Neural cell (in vitro differentiated cells): Measurements from ENCODE around the gene GABRD. TPM values are rescaled to one million over a fixed set of nuclear protein-coding genes. Genes with fewer than 3 reads are reported as not detected.
"Not testable (repeated sequence)": the region's sequence is repeated elsewhere in the genome, so short reads cannot be mapped to it uniquely, and the experiment has no call there.

Experiments used
- H2AFZ ChIP-seq: fragments of 200-600, 300-800 bp; sonication (generic), shearing (Covaris generic); 2 replicates; pipeline ENCODE4 v1.6.0; 2014; ENCODE audit warnings: low read depth, mild to moderate bottlenecking, antibody characterized with exemption, low read length, moderate library complexity
- H3F3A ChIP-seq: fragments of 200-600 bp; shearing (Covaris generic); 2 replicates; pipeline ENCODE4 v1.6.1; 2016; ENCODE audit warnings: mild to moderate bottlenecking, moderate library complexity, mixed read lengths, antibody characterized with exemption, low read length; ENCODE audit not compliant: insufficient read depth, poor library complexity, severe bottlenecking
- H3K27ac ChIP-seq: fragments of 200-600, 300-800 bp; sonication (generic), shearing (Covaris generic); 2 replicates; pipeline ENCODE4 v1.5.1; 2014; ENCODE audit warnings: mild to moderate bottlenecking, low read length, moderate library complexity
- H3K27me3 ChIP-seq: fragments of 300-800, 200-600 bp; sonication (generic), shearing (Covaris generic); 2 replicates; pipeline ENCODE4 v1.6.0; 2014; ENCODE audit warnings: mild to moderate bottlenecking, low read depth, low read length, moderate library complexity; ENCODE audit not compliant: insufficient read depth
- H3K36me3 ChIP-seq: fragments of 300-800, 200-600 bp; sonication (generic), shearing (Covaris generic); 2 replicates; pipeline ENCODE4 v1.5.1; 2014; ENCODE audit warnings: mild to moderate bottlenecking, antibody characterized with exemption, low read length, moderate library complexity; ENCODE audit not compliant: insufficient read depth
- H3K4me2 ChIP-seq: fragments of 300-800, 200-600 bp; sonication (generic), shearing (Covaris generic); 2 replicates; pipeline ENCODE4 v1.6.0; 2014; ENCODE audit warnings: mild to moderate bottlenecking, low read length
- H3K4me3 ChIP-seq: fragments of 300-800, 200-600 bp; sonication (generic), shearing (Covaris generic); 2 replicates; pipeline ENCODE4 v1.5.1; 2014; ENCODE audit warnings: mild to moderate bottlenecking, low read length, moderate library complexity
- H3K79me2 ChIP-seq: fragments of 200-600 bp; shearing (Covaris generic); replicated peaks from 2 replicates; pipeline ENCODE4 v1.6.0; 2014; ENCODE audit warnings: mild to moderate bottlenecking, low read length, moderate library complexity; ENCODE audit not compliant: insufficient read depth
- H3K9ac ChIP-seq: fragments of 300-800, 200-600 bp; sonication (generic), shearing (Covaris generic); 2 replicates; pipeline ENCODE4 v1.6.1; 2016; ENCODE audit warnings: mild to moderate bottlenecking, low read length, mixed read lengths
- H3K9me2 ChIP-seq: fragments of 200-600 bp; shearing (Covaris generic); 2 replicates; pipeline ENCODE4 v1.6.1; 2016; ENCODE audit warnings: mild to moderate bottlenecking, low read length, mixed read lengths; ENCODE audit not compliant: insufficient read depth
- H3K9me3 ChIP-seq: fragments of 200-600, 300-800 bp; sonication (generic), shearing (Covaris generic); 2 replicates; pipeline ENCODE4 v1.6.1; 2016; ENCODE audit warnings: mild to moderate bottlenecking, mixed run types, low read length, moderate library complexity, mixed read lengths
- H4K20me1 ChIP-seq: fragments of 200-600 bp; shearing (Covaris generic); 2 replicates; pipeline ENCODE4 v1.6.1; 2016; ENCODE audit warnings: mild to moderate bottlenecking, mixed run types; ENCODE audit not compliant: insufficient read depth
- CTCF ChIP-seq: fragments of 450-650 bp; IDR thresholded peaks from 2 replicates; pipeline ENCODE4 v1.5.1; 2014; ENCODE audit warnings: antibody characterized with exemption, mild to moderate bottlenecking, moderate library complexity; ENCODE audit not compliant: poor library complexity, severe bottlenecking
- EP300 ChIP-seq: fragments of 450-650 bp; conservative IDR thresholded peaks from 2 replicates; pipeline ENCODE4 v1.6.1; 2014; ENCODE audit warnings: antibody characterized with exemption, mild to moderate bottlenecking, moderate library complexity; ENCODE audit not compliant: poor library complexity, severe bottlenecking
- EZH2 ChIP-seq: fragments of 200-600, 300-800 bp; shearing (Covaris generic), sonication (generic); IDR thresholded peaks from 2 replicates; pipeline ENCODE4 v1.6.1; 2014; ENCODE audit warnings: antibody characterized with exemption, low read length, borderline replicate concordance, mild to moderate bottlenecking; ENCODE audit not compliant: insufficient read depth, poor library complexity, severe bottlenecking
- MXI1 ChIP-seq: fragments of 450-650 bp; conservative IDR thresholded peaks from 2 replicates; pipeline ENCODE4 v1.6.1; 2014; ENCODE audit warnings: antibody characterized with exemption, mild to moderate bottlenecking; ENCODE audit not compliant: poor library complexity, severe bottlenecking
- POLR2AphosphoS5 ChIP-seq: IDR thresholded peaks from 2 replicates; pipeline ENCODE4 v1.6.1; 2012
- RAD21 ChIP-seq: fragments of 450-650 bp; conservative IDR thresholded peaks from 2 replicates; pipeline ENCODE4 v1.6.1; 2014; ENCODE audit warnings: antibody characterized with exemption, mild to moderate bottlenecking, moderate library complexity
- REST ChIP-seq: IDR thresholded peaks from 2 replicates; pipeline ENCODE4 v1.6.1; 2012; ENCODE audit warnings: borderline replicate concordance
- SMC3 ChIP-seq: fragments of 450-650 bp; conservative IDR thresholded peaks from 2 replicates; pipeline ENCODE4 v1.6.1; 2014; ENCODE audit warnings: antibody characterized with exemption, mild to moderate bottlenecking, moderate library complexity; ENCODE audit not compliant: poor library complexity
- TAF1 ChIP-seq: IDR thresholded peaks from 2 replicates; pipeline ENCODE4 v1.6.1; 2012; ENCODE audit warnings: low read depth
- polyA plus RNA-seq: library from polyadenylated mRNA; depleted of rRNA; stranded (reverse); fragments of >200 nt; gene quantifications from 2 replicates; pipeline ENCODE4 v1.2.3, GENCODE V29; 2014

GABRD gene
- polyA plus RNA-seq, 1 donor from 2014 or later, result 0.85 TPM

- Histone ChIP-seq H3K36me3 (no peaks in the 10 kb centered on the region), H3K9me2 (no peaks in the 10 kb centered on the region), H3K79me2 (no peaks in the 10 kb centered on the region), H3K9ac (no peak overlapping the region), H3K27me3 (no peaks in the 10 kb centered on the region), H3F3A (no peaks in the 10 kb centered on the region), H3K27ac (no peak overlapping the region), H4K20me1 (no peaks in the 10 kb centered on the region), H3K9me3 (no peaks in the 10 kb centered on the region), H3K4me3 (no peak overlapping the region), H2AFZ (no peak overlapping the region), H3K4me2 (no peak overlapping the region)
- no peak for TF ChIP-seq POLR2AphosphoS5
- TF ChIP-seq SMC3, result no peak
- TF ChIP-seq REST, result no peak
- no peak for TF ChIP-seq EZH2
- no peak for TF ChIP-seq MXI1
- TF ChIP-seq EP300, result no peak
- no peak for TF ChIP-seq TAF1
- TF ChIP-seq RAD21, result no peak
- TF ChIP-seq CTCF, result no peak
Observed at GRCh38 chr1:1978108-1978507, 41.0 kb upstream of the GABRD start.

- H3F3A ChIP-seq, H3K9ac ChIP-seq, H3K4me2 ChIP-seq, H3K36me3 ChIP-seq, H3K27ac ChIP-seq, H2AFZ ChIP-seq, H3K9me2 ChIP-seq, H3K9me3 ChIP-seq, H4K20me1 ChIP-seq, H3K4me3 ChIP-seq, H3K79me2 ChIP-seq, H3K27me3 ChIP-seq: not testable (repeated sequence)
Observed at GRCh38 chr1:1978690-1979481, 40.3 kb upstream of the GABRD start.
